Globus pallidus (tissue), 1 donor: Measurements from ENCODE around the gene ELF4.
"Not testable (repeated sequence)": the region's sequence is repeated elsewhere in the genome, so short reads cannot be mapped to it uniquely, and the experiment has no call there.

Experiments
- DNase-seq: peaks from one replicate; pipeline ENCODE4 v3.0.0-alpha.2; 2015; ENCODE audit warnings: low spot score

The ELF4 gene

GRCh38 chrX:130110379-130111219 lies at the start of gene ELF4:
Gene ELF4, minus strand, starts transcription at chrX:130110497. Its CDS starts 29,167 bp downstream, at chrX:130081330.
- DNase-seq, result no peak

GRCh38 chrX:130159776-130160175 lies 49.5 kb upstream of the ELF4 start:
- DNase-seq, result no peak

- no peak for DNase-seq
Observed at GRCh38 chrX:130158311-130158710, 48.0 kb upstream of the ELF4 start.

GRCh38 chrX:130155564-130155963 lies 45.3 kb upstream of the ELF4 start:
- no peak for DNase-seq

GRCh38 chrX:130147631-130148030 lies 37.3 kb upstream of the ELF4 start:
- no peak for DNase-seq

GRCh38 chrX:130145123-130145522 lies 34.8 kb upstream of the ELF4 start:
- no peak for DNase-seq

- DNase-seq, result no peak
Observed at GRCh38 chrX:130144509-130144908, 34.2 kb upstream of the ELF4 start.

- DNase-seq, result no peak
Observed at GRCh38 chrX:130139474-130140201, 29.3 kb upstream of the ELF4 start.

GRCh38 chrX:130136961-130137360 lies 26.7 kb upstream of the ELF4 start:
- DNase-seq, result no peak

- DNase-seq, result no peak
Observed at GRCh38 chrX:130136496-130136895, 26.2 kb upstream of the ELF4 start.

- no peak for DNase-seq
Observed at GRCh38 chrX:130130990-130131389, 20.7 kb upstream of the ELF4 start.

- peak; percentile 37 for DNase-seq
Observed at GRCh38 chrX:130125091-130125874, 15.0 kb upstream of the ELF4 start.

- DNase-seq, result no peak
Observed at GRCh38 chrX:130124577-130124976, 14.3 kb upstream of the ELF4 start.

GRCh38 chrX:130121505-130121800 lies 11.2 kb upstream of the ELF4 start:
- no peak for DNase-seq

GRCh38 chrX:130120746-130121504 lies 10.6 kb upstream of the ELF4 start:
- DNase-seq, result peak; percentile 41

- no peak for DNase-seq
Observed at GRCh38 chrX:130120321-130120731, 10.0 kb upstream of the ELF4 start.

- no peak for DNase-seq
Observed at GRCh38 chrX:130119312-130119898, 9.1 kb upstream of the ELF4 start.

- no peak for DNase-seq
Observed at GRCh38 chrX:130118441-130119311, 8.4 kb upstream of the ELF4 start.

GRCh38 chrX:130117166-130117565 lies 6.9 kb upstream of the ELF4 start:
- no peak for DNase-seq

- not testable (repeated sequence) for DNase-seq
Observed at GRCh38 chrX:130115119-130115885, 5.0 kb upstream of the ELF4 start.
